Measurements from ENCODE around the gene KRTAP10-6.
"Not testable (repeated sequence)": the region's sequence is repeated elsewhere in the genome, so short reads cannot be mapped to it uniquely, and the experiment has no call there.

DNA sequence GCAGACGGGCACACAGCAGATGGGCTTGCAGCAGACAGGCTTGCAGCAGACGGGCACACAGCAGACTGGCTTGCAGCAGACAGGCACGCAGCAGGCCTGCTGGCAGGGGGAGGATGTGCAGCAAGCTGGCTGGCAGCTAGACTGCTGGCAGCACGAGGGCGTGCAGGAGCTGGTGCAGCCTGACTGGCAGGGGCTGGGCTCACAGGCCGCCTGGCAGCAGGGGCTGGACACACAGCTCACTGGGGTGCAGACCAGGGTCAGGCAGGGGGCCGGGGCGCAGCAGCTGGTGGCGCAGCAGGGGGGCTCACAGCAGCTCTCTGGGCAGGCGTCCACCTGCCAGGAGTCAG is 34.0 kb downstream of the KRTAP10-6 start:
- TF ChIP-seq, protein P1, sequence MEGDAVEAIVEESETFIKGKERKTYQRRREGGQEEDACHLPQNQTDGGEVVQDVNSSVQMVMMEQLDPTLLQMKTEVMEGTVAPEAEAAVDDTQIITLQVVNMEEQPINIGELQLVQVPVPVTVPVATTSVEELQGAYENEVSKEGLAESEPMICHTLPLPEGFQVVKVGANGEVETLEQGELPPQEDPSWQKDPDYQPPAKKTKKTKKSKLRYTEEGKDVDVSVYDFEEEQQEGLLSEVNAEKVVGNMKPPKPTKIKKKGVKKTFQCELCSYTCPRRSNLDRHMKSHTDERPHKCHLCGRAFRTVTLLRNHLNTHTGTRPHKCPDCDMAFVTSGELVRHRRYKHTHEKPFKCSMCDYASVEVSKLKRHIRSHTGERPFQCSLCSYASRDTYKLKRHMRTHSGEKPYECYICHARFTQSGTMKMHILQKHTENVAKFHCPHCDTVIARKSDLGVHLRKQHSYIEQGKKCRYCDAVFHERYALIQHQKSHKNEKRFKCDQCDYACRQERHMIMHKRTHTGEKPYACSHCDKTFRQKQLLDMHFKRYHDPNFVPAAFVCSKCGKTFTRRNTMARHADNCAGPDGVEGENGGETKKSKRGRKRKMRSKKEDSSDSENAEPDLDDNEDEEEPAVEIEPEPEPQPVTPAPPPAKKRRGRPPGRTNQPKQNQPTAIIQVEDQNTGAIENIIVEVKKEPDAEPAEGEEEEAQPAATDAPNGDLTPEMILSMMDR (conservative IDR thresholded peaks at IDR 0.05 in 1 of 2, IDR thresholded peaks at IDR 0.05 in 1 of 2; ENCODE audit: low read depth in 1 of 2, low read length in 2 of 2) = not testable (repeated sequence)
- TF ChIP-seq EZH2 (IDR thresholded peaks at IDR 0.05; ENCODE audit: low read length, missing control alignments) = not testable (repeated sequence)
